ENCODE measurements around the gene CCDC51.

Gene CCDC51

GRCh38 chr3:48473617-48473952, 33.7 kb upstream of the CCDC51 start:
- Histone ChIP-seq H3K4me2 (ENCODE audit: low read length) (peak overlapping the region; percentile 91), H3K27me3 (ENCODE audit: control insufficient read depth, insufficient read depth, low read length) (no peaks in the 10 kb centered on the region), H3K9ac (ENCODE audit: low read depth, low read length) (peak overlapping the region; percentile 91), H3K9me3 (replicated peaks; ENCODE audit: low read length) (no peaks in the 10 kb centered on the region), H3K36me3 (ENCODE audit: insufficient read depth, low read length) (peaks cover 14% of the 10 kb centered on the region), H3K4me1 (ENCODE audit: control insufficient read depth, insufficient read depth, low read length) (peaks cover 28% of the 10 kb centered on the region), H3K4me3 (ENCODE audit: low read length) (peak overlapping the region; percentile 82)

- peaks cover 33% of the 10 kb centered on the region for H3K4me1 ChIP-seq (ENCODE audit: control insufficient read depth, insufficient read depth, low read length)
- H3K9ac ChIP-seq (ENCODE audit: low read depth, low read length): peak overlapping the region; percentile 91
Measured at GRCh38 chr3:48472923-48473616, 33.2 kb upstream of the CCDC51 start.

GRCh38 chr3:48472673-48472922, 32.7 kb upstream of the CCDC51 start:
- Histone ChIP-seq H3K9ac (ENCODE audit: low read depth, low read length) (peak overlapping the region; percentile 91), H3K4me2 (ENCODE audit: low read length) (peak overlapping the region; percentile 91), H3K4me3 (ENCODE audit: low read length) (peak overlapping the region; percentile 82), H3K36me3 (ENCODE audit: insufficient read depth, low read length) (peaks cover 24% of the 10 kb centered on the region), H3K9me3 (replicated peaks; ENCODE audit: low read length) (no peaks in the 10 kb centered on the region), H3K4me1 (ENCODE audit: control insufficient read depth, insufficient read depth, low read length) (peaks cover 38% of the 10 kb centered on the region), H3K27me3 (ENCODE audit: control insufficient read depth, insufficient read depth, low read length) (no peaks in the 10 kb centered on the region)

More at GRCh38 chr3:48472923-48473616, 33.2 kb upstream of the CCDC51 start:
- Histone ChIP-seq H3K4me2 (ENCODE audit: low read length) (peak overlapping the region; percentile 91), H3K9me3 (replicated peaks; ENCODE audit: low read length) (no peaks in the 10 kb centered on the region), H3K36me3 (ENCODE audit: insufficient read depth, low read length) (peaks cover 19% of the 10 kb centered on the region), H3K27me3 (ENCODE audit: control insufficient read depth, insufficient read depth, low read length) (no peaks in the 10 kb centered on the region), H3K4me3 (ENCODE audit: low read length) (peak overlapping the region; percentile 82)

GRCh38 chr3:48470286-48470685, 30.4 kb upstream of the CCDC51 start:
- Histone ChIP-seq H3K27me3 (ENCODE audit: control insufficient read depth, insufficient read depth, low read length) (no peaks in the 10 kb centered on the region), H3K4me1 (ENCODE audit: control insufficient read depth, insufficient read depth, low read length) (peaks cover 58% of the 10 kb centered on the region), H3K4me3 (ENCODE audit: low read length) (no peak overlapping the region), H3K9me3 (replicated peaks; ENCODE audit: low read length) (no peaks in the 10 kb centered on the region), H3K36me3 (ENCODE audit: insufficient read depth, low read length) (peaks cover 34% of the 10 kb centered on the region), H3K4me2 (ENCODE audit: low read length) (peak overlapping the region; percentile 86), H3K9ac (ENCODE audit: low read depth, low read length) (peak overlapping the region; percentile 28)

- H3K9me3 ChIP-seq (replicated peaks; ENCODE audit: low read length): no peaks in the 10 kb centered on the region
- H3K36me3 ChIP-seq (ENCODE audit: insufficient read depth, low read length): peaks cover 34% of the 10 kb centered on the region
- peak overlapping the region; percentile 86 for H3K4me2 ChIP-seq (ENCODE audit: low read length)
- no peaks in the 10 kb centered on the region for H3K27me3 ChIP-seq (ENCODE audit: control insufficient read depth, insufficient read depth, low read length)
- H3K4me3 ChIP-seq (ENCODE audit: low read length): no peak overlapping the region
- no peak overlapping the region for H3K9ac ChIP-seq (ENCODE audit: low read depth, low read length)
- peaks cover 63% of the 10 kb centered on the region for H3K4me1 ChIP-seq (ENCODE audit: control insufficient read depth, insufficient read depth, low read length)
Measured at GRCh38 chr3:48469046-48469915, 29.4 kb upstream of the CCDC51 start.

GRCh38 chr3:48468329-48468731, 28.4 kb upstream of the CCDC51 start:
- H3K9me3 ChIP-seq (replicated peaks; ENCODE audit: low read length): no peaks in the 10 kb centered on the region
- H3K27me3 ChIP-seq (ENCODE audit: control insufficient read depth, insufficient read depth, low read length): no peaks in the 10 kb centered on the region
- H3K36me3 ChIP-seq (ENCODE audit: insufficient read depth, low read length): peaks cover 34% of the 10 kb centered on the region
- H3K4me2 ChIP-seq (ENCODE audit: low read length): peak overlapping the region; percentile 86
- no peak overlapping the region for H3K4me3 ChIP-seq (ENCODE audit: low read length)
- no peak overlapping the region for H3K9ac ChIP-seq (ENCODE audit: low read depth, low read length)
- H3K4me1 ChIP-seq (ENCODE audit: control insufficient read depth, insufficient read depth, low read length): peaks cover 61% of the 10 kb centered on the region

GRCh38 chr3:48467473-48468267, 27.8 kb upstream of the CCDC51 start:
- Histone ChIP-seq H3K36me3 (ENCODE audit: insufficient read depth, low read length) (peaks cover 39% of the 10 kb centered on the region), H3K4me3 (ENCODE audit: low read length) (peak overlapping the region; percentile 68), H3K27me3 (ENCODE audit: control insufficient read depth, insufficient read depth, low read length) (no peaks in the 10 kb centered on the region), H3K9ac (ENCODE audit: low read depth, low read length) (peak overlapping the region; percentile 93), H3K4me1 (ENCODE audit: control insufficient read depth, insufficient read depth, low read length) (peaks cover 58% of the 10 kb centered on the region), H3K9me3 (replicated peaks; ENCODE audit: low read length) (no peaks in the 10 kb centered on the region), H3K4me2 (ENCODE audit: low read length) (peak overlapping the region; percentile 86)

GRCh38 chr3:48467110-48467454, 27.2 kb upstream of the CCDC51 start:
- Histone ChIP-seq H3K27me3 (ENCODE audit: control insufficient read depth, insufficient read depth, low read length) (no peaks in the 10 kb centered on the region), H3K9me3 (replicated peaks; ENCODE audit: low read length) (no peaks in the 10 kb centered on the region), H3K4me3 (ENCODE audit: low read length) (peak overlapping the region; percentile 68), H3K36me3 (ENCODE audit: insufficient read depth, low read length) (peaks cover 39% of the 10 kb centered on the region), H3K4me2 (ENCODE audit: low read length) (peak overlapping the region; percentile 86), H3K9ac (ENCODE audit: low read depth, low read length) (peak overlapping the region; percentile 93), H3K4me1 (ENCODE audit: control insufficient read depth, insufficient read depth, low read length) (peaks cover 58% of the 10 kb centered on the region)

- peak overlapping the region; percentile 86 for H3K4me2 ChIP-seq (ENCODE audit: low read length)
- H3K9me3 ChIP-seq (replicated peaks; ENCODE audit: low read length): no peaks in the 10 kb centered on the region
- peak overlapping the region; percentile 68 for H3K4me3 ChIP-seq (ENCODE audit: low read length)
- H3K36me3 ChIP-seq (ENCODE audit: insufficient read depth, low read length): peaks cover 39% of the 10 kb centered on the region
- H3K27me3 ChIP-seq (ENCODE audit: control insufficient read depth, insufficient read depth, low read length): no peaks in the 10 kb centered on the region
- peak overlapping the region; percentile 93 for H3K9ac ChIP-seq (ENCODE audit: low read depth, low read length)
- H3K4me1 ChIP-seq (ENCODE audit: control insufficient read depth, insufficient read depth, low read length): peaks cover 55% of the 10 kb centered on the region
Measured at GRCh38 chr3:48466386-48467109, 26.6 kb upstream of the CCDC51 start.

GRCh38 chr3:48465531-48466378, 25.8 kb upstream of the CCDC51 start:
- Histone ChIP-seq H3K4me1 (ENCODE audit: control insufficient read depth, insufficient read depth, low read length) (peaks cover 55% of the 10 kb centered on the region), H3K4me2 (ENCODE audit: low read length) (peak overlapping the region; percentile 86), H3K9ac (ENCODE audit: low read depth, low read length) (peak overlapping the region; percentile 93), H3K9me3 (replicated peaks; ENCODE audit: low read length) (no peaks in the 10 kb centered on the region), H3K36me3 (ENCODE audit: insufficient read depth, low read length) (peaks cover 44% of the 10 kb centered on the region), H3K27me3 (ENCODE audit: control insufficient read depth, insufficient read depth, low read length) (no peaks in the 10 kb centered on the region), H3K4me3 (ENCODE audit: low read length) (peak overlapping the region; percentile 68)
